ENCODE measurements around the gene PALD1.
A peak's percentile ranks its signal among the peaks of the same experiment; 100 is the strongest.
"Not testable (repeated sequence)": the region's sequence is repeated elsewhere in the genome, so short reads cannot be mapped to it uniquely, and the experiment has no call there.

Gene PALD1

GRCh38 chr10:70481831-70482530 is 3.4 kb downstream of the PALD1 start:
- DNase-seq (ENCODE audit: extremely low read depth in 1 of 2, low read depth in 1 of 2), result no peak

DNA sequence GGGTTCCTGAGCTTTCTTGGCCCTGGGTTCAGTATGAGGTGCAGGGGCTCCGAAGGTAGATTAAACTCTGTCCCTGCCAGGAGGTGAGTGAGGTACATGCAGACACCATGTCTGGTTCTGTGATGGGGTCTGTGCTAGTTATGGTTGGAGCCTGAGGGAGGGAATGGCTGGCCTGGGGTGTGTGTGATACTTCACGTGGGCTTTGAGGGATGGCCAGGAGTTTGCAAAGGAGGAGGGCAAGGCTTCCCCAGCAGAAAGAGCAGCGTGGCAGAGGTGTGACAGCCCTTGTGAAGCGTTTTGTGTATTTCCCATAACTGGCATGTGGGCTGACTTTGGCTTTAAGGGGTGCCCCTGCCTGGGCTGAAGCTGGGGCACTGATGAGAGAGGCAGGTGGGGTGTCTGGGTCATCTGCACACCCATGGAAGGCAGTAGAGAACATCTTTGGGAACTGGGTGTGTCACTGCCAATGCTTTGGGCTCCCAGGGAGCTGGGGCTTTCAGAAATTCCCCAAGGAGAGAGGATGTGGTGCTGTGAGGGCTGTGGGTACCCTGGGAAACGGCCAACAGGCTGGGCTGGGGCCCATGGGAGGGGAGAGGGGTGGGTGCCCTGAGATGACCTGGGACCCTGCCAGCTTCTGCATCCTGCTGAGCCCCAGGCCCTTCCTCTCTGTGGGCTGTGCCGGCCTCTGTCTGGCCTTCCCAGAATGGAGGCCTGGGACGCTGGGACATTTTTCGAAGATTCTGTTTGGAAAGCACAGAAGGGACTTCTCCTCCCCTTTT is 4.6 kb downstream of the PALD1 start:
- DNase-seq (ENCODE audit: extremely low read depth in 1 of 2, low read depth in 1 of 2), result no peak

DNA sequence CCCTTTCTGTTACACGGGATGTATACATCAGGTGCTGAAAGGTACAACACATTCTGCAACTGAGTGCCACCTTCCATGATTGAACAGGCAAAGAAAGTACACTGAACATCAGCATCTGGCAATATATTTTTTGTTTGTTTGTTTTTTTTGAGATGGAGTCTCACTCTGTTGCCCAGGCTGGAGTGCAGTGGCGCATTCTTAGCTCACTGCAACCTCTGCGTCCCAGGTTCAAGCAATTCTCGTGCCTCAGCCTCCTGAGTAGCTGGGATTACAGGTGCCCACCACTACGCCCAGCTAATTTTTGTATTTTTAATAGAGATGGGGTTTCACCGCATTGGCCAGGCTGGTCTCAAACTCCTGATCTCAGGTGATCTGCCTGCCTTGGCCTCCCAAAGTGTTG is 5.3 kb downstream of the PALD1 start:
- DNase-seq (ENCODE audit: extremely low read depth in 1 of 2, low read depth in 1 of 2), result not testable (repeated sequence)

DNA sequence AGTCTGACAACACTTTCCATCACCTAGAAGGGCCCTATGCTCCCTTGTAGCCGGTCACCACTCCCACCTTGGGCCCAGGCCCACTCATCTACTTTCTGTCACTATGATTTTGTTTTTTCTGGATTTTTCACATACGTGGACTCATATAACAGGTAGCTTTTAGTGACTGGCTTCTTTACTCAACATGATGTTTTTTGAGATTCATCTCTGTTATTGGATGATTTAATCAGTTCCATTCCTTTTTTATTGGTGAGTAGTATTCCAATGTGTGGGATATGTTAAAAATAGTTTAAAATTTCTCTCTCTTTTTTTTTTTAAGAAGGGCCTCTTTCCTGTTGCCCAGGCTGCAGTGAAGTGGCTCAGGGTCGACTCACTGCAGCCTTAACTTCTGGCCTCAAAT is 9.3 kb downstream of the PALD1 start:
- DNase-seq (ENCODE audit: extremely low read depth in 1 of 2, low read depth in 1 of 2), result no peak

GRCh38 chr10:70490142-70490541 is 11.6 kb downstream of the PALD1 start:
- DNase-seq (ENCODE audit: extremely low read depth in 1 of 2, low read depth in 1 of 2), result no peak

- DNase-seq (ENCODE audit: extremely low read depth in 1 of 2, low read depth in 1 of 2), result no peak
These were observed 13.0 kb downstream of the PALD1 start for GRCh38 chr10:70491614-70492013.

GRCh38 chr10:70492786-70493659 is 14.5 kb downstream of the PALD1 start:
- DNase-seq (ENCODE audit: extremely low read depth in 1 of 2, low read depth in 1 of 2), result no peak

DNA sequence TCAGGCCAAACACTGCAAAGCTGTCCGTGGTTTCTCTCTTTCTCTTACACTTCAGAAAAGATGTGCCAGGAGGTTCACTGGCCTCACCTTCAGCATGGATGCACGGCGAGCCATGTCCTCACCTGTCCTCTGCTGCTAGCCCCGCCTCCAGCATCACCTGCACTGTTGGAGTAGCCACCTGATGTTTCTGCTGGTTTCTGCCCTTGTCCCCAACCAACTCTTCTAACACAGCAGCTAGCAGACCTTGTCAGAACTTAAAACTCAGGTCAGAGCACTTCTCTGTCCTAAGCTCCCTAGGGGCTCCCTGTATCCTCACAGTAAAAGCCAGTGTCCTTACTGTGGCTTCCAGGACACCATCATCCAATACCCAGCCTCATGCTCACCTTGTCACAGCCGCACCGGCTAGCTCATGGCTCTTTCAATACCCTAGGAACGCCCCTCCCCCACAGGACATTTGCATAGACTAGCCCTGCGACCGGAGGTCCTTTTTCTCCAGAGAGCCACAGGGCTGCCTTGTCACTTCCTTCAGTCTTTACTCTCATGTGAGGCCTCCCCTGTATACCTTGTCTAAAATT is 15.2 kb downstream of the PALD1 start:
- no peak for DNase-seq (ENCODE audit: extremely low read depth in 1 of 2, low read depth in 1 of 2)

DNA sequence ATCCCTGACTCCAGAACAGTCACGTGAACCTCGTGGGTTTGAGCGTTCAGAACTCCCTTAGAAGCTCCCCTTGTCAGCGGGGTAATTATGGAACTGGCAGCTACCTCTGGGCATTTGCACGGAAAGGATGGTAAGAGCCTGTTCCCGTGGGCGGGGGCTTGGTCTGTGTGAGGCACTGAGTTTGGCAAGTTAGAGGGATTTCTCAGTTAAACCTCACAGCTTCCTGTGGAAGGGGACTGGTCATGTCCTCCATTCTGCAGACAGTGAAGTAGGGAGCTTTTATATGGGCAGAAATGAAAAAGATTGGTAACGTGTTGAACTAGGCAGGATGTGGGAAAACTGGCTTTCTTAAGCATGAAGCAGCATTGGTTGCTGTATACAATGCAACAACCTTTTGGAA is 16.0 kb downstream of the PALD1 start:
- peak; percentile 45 to 51 for DNase-seq (ENCODE audit: extremely low read depth in 1 of 2, low read depth in 1 of 2)

GRCh38 chr10:70494966-70495365 is 16.4 kb downstream of the PALD1 start:
- DNase-seq (ENCODE audit: extremely low read depth in 1 of 2, low read depth in 1 of 2), result no peak

DNA sequence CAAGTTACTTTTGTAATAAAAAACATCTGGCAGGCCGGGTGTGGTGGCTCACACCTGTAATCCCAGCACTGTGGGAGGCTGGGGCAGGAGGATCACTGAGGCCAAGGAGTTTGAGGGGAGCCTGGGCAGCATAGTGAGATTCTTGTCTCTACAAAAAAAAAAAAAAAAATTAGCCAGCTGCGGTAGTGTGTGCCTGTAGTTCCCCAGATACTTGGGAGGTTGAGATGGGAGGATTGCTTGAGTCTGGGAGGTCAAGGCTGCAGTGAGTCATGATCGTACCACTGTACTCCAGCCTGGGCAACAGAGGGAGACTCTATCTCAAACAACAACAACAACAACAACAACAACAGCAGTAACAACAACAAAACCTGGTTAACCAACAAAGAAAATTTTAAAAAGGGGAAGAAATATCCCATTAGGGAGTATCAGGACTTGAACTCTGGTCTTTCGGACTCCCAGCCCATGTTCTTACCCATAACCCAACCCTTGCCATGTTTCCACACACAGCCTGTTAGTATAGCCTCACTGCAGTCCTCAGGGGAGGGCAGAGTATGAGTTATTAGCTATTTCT is 17.2 kb downstream of the PALD1 start:
- DNase-seq (ENCODE audit: extremely low read depth in 1 of 2, low read depth in 1 of 2), result no peak

DNA sequence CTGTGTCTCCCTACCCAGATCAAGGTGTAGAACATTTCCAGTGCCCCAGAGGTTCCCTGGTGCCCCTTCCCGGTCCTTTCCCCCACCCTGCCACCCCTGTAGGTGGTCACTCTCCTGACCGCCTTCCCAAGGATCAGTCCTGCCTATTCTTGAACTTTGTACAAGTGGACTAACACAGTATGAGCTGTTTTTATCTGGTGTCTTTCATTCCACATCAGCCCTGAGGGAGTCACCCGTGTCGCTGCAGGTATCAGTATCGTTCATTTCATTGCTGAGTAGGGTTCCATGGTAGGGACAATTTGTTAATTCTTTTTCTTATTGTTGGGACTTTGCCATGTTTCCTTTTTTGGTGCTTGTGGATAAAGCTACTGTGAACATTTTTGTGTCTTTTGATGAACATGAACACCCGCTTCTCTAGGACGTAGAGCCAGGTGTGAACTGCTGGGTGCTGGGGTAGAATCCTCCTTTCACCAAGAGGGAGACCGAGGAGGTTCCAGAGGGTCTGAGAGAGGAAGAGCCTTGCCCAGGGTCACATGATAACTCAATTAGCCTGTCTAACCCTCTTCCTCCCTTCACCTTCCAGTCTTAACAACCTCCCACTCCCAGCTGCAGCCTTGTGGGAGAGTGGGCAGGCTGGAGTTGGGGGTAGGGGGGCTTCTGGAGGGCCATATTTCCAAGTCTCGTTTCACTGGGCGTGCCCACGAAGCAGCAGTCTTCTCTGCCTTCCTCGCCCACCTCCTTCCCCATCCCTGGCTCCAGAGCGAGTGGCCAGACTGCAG is 18.0 kb downstream of the PALD1 start:
- no peak for DNase-seq (ENCODE audit: extremely low read depth in 1 of 2, low read depth in 1 of 2)

- DNase-seq (ENCODE audit: extremely low read depth in 1 of 2, low read depth in 1 of 2), result no peak
These were observed 18.6 kb downstream of the PALD1 start for GRCh38 chr10:70497120-70497545.

DNA sequence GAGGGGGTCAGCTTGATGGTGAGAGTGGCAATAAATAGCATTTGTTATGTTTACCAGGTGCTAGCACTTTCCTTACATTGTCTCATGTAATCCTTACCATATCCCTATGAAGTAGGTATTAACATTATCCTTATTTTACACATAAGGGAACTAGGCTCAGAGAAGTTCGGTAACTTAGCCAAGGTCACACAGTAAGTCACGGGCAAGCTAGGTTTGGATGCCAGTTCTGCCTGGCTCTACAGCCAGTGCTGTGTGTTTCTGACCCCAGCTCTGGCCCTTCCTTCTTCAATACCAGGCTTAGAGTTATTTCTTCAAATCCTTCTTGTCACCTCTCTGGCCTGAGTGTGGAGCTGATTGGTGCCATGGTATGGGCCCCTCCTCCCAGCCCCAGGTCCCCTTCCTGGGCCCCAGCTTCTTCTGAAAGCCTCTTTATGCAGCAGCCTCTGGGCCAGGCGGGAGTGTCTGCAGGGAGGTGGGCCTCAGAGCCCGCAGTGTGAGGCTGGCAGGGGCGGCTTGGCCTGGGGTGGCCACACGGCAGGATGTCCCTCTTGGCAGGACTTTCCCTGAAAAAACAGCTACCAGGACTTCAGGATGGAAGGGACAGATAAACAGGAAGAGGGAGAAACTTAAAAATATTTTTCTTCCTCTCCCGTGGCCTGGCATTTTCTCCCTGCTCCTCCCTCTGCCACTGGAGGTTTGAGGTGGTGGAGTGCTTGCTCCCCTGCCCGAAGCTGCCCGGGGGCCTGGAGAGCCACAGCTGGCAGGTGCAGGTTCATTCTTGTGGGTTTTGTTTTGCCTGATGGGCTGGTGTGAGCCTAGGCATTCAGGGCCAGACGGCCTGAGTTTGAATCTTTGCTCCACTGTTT is 20.6 kb downstream of the PALD1 start:
- DNase-seq (ENCODE audit: extremely low read depth in 1 of 2, low read depth in 1 of 2), result no peak

DNA sequence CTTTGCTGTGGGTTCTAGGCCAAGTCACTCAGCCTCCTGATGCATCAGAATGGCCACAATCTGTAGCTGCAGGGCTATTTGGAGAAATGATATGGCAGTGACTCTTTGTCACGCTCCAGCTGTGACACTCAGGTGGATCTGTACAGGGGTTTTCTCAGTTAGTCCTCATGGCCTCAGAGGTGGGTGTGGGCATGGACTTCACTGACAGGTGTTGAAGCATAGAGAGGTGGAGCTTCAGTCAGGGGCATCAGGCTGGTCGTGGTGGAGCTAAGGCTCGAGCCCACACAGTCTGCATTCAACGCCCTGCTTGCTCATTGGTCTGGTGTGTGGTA is 21.2 kb downstream of the PALD1 start:
- DNase-seq (ENCODE audit: extremely low read depth in 1 of 2, low read depth in 1 of 2), result no peak

GRCh38 chr10:70500368-70500767 is 21.8 kb downstream of the PALD1 start:
- no peak for DNase-seq (ENCODE audit: extremely low read depth in 1 of 2, low read depth in 1 of 2)

GRCh38 chr10:70500812-70501301 is 22.3 kb downstream of the PALD1 start:
- DNase-seq (ENCODE audit: extremely low read depth in 1 of 2, low read depth in 1 of 2), result no peak

DNA sequence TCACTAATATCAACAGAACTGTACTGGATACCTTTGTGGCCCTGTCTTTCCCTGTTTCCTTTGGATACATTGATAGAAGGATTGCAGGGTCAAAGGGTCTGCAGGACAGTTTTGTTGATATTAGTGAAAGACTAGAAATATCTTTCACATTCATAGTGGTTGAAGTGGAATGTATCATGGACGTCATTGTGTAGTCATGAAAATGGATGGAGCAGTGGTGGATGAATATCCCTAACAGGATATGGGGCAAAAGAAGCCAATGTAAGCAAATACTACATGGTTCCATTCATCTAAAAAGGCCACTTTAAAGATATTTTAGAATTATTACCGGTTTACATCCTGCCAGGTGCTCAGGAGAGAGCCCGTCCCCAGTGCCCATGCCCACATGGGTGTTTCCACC is 23.8 kb downstream of the PALD1 start:
- DNase-seq (ENCODE audit: extremely low read depth in 1 of 2, low read depth in 1 of 2), result no peak

DNA sequence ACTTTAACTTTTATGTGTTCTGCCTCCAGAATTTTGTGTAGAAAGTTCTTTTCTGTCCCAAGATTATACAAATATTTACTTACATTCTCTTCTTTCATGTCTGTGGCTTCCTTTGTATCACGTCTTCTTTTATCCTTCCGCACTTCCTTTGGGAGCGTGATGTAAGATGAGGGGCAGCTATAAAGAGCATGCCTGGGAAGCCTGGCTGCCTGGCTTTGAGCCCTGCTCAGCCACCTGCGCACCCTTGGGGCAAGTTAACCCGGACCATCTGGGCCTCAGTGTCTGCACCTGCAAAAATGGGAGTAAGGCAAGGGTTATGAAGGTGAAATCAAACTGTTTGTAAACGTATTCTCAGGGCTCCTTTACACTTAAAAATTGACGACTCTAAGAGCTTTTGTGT is 25.2 kb downstream of the PALD1 start:
- no peak for DNase-seq (ENCODE audit: extremely low read depth in 1 of 2, low read depth in 1 of 2)

Data from stimulated activated CD8-positive, alpha-beta memory T cell treated with anti-CD3 and anti-CD28 coated beads, Interleukin-7, amount 100 ng/mL, for 48 hours (primary cell).